HepG2 (cell line): ENCODE results near the gene UNC5CL. TPM values are rescaled to one million over a fixed set of nuclear protein-coding genes. Genes with fewer than 3 reads are reported as not detected.
A peak's percentile ranks its signal among the peaks of the same experiment; 100 is the strongest.

ENCODE experiments used
- AKNA ChIP-seq: sonication (generic); formaldehyde crosslinking; IDR thresholded peaks from 2 replicates; pipeline ENCODE4 v1.4.0; 2020; ENCODE audit warnings: missing genetic modification reagents, borderline replicate concordance
- BRF2 ChIP-seq: sonication (generic); formaldehyde crosslinking; IDR thresholded peaks from 2 replicates; pipeline ENCODE4 v1.8.1; 2022; ENCODE audit warnings: mild to moderate bottlenecking, missing genetic modification reagents
- CENPX ChIP-seq: sonication (generic); formaldehyde crosslinking; IDR thresholded peaks from 2 replicates; pipeline ENCODE4 v1.9.0; 2021; ENCODE audit warnings: mild to moderate bottlenecking, missing genetic modification reagents, moderate library complexity
- CHD2 ChIP-seq: IDR thresholded peaks from 2 replicates; pipeline ENCODE4 v1.6.1; 2011; ENCODE audit warnings: low read depth, low read length, improper control_type of control experiment
- FOSL2 ChIP-seq: sonication (generic); formaldehyde crosslinking; IDR thresholded peaks from 2 replicates; pipeline ENCODE4 v1.4.0; 2020; ENCODE audit warnings: missing genetic modification reagents
- NR2C2 ChIP-seq: sonication (generic); formaldehyde crosslinking; IDR thresholded peaks from 2 replicates; pipeline ENCODE4 v1.4.0; 2020; ENCODE audit warnings: missing genetic modification reagents, mild to moderate bottlenecking, moderate library complexity, borderline replicate concordance
- RAD21 ChIP-seq: fragments of 450-650 bp; formaldehyde crosslinking; IDR thresholded peaks from 2 replicates; pipeline ENCODE4 v1.5.0; 2020; ENCODE audit warnings: mild to moderate bottlenecking
- SKIL ChIP-seq: sonication (generic); formaldehyde crosslinking; IDR thresholded peaks from 2 replicates; pipeline ENCODE4 v1.8.0; 2022; ENCODE audit warnings: missing genetic modification reagents, mild to moderate bottlenecking, moderate library complexity, borderline replicate concordance
- SRSF4 ChIP-seq: fragments of 200-400 bp; formaldehyde crosslinking; IDR thresholded peaks from one replicate; pipeline ENCODE4 v1.6.1; 2018; ENCODE audit warnings: mild to moderate bottlenecking, low read depth, low read length, moderate library complexity; ENCODE audit not compliant: poor library complexity, severe bottlenecking
- STAG1 ChIP-seq: sonication (generic); formaldehyde crosslinking; IDR thresholded peaks from 2 replicates; pipeline ENCODE4 v1.4.0; 2020; ENCODE audit warnings: missing genetic modification reagents
- THAP11 ChIP-seq: IDR thresholded peaks from 2 replicates; pipeline ENCODE4 v1.6.1; 2016; ENCODE audit warnings: missing biosample characterization, missing genetic modification reagents
- THRA ChIP-seq: sonication (generic); formaldehyde crosslinking; IDR thresholded peaks from 2 replicates; pipeline ENCODE4 v1.4.0; 2020; ENCODE audit warnings: missing genetic modification reagents, borderline replicate concordance
- XBP1 ChIP-seq: sonication (generic); formaldehyde crosslinking; IDR thresholded peaks from 2 replicates; pipeline ENCODE4 v1.5.0; 2020; ENCODE audit warnings: missing genetic modification reagents
- ZEB1 ChIP-seq: IDR thresholded peaks from 2 replicates; pipeline ENCODE4 v1.6.1; 2012; ENCODE audit warnings: mild to moderate bottlenecking, low read depth, inconsistent platforms; ENCODE audit not compliant: insufficient replicate concordance
- ZNF225 ChIP-seq: sonication (generic); formaldehyde crosslinking; IDR thresholded peaks from 2 replicates; pipeline ENCODE4 v1.4.0; 2020; ENCODE audit warnings: mild to moderate bottlenecking, missing genetic modification reagents
- ZNF264 ChIP-seq: sonication (generic); formaldehyde crosslinking; IDR thresholded peaks from 2 replicates; pipeline ENCODE4 v1.4.0; 2020; ENCODE audit warnings: missing genetic modification reagents
- ZNF326 ChIP-seq: sonication (generic); formaldehyde crosslinking; IDR thresholded peaks from 2 replicates; pipeline ENCODE4 v1.4.0; 2020; ENCODE audit warnings: missing genetic modification reagents, borderline replicate concordance
- ZNF75D ChIP-seq: sonication (generic); formaldehyde crosslinking; IDR thresholded peaks from 2 replicates; pipeline ENCODE4 v1.8.1; 2023; ENCODE audit warnings: missing genetic modification reagents, mild to moderate bottlenecking, borderline replicate concordance
- ZSCAN20 ChIP-seq: sonication (generic); formaldehyde crosslinking; IDR thresholded peaks from 2 replicates; pipeline ENCODE4 v1.4.0; 2020; ENCODE audit warnings: missing genetic modification reagents, mild to moderate bottlenecking, borderline replicate concordance
- ZSCAN30 ChIP-seq: sonication (generic); formaldehyde crosslinking; IDR thresholded peaks from 2 replicates; pipeline ENCODE4 v1.5.0; 2020; ENCODE audit warnings: mild to moderate bottlenecking, missing genetic modification reagents
- polyA plus RNA-seq, 8 experiments: library from polyadenylated mRNA; depleted of rRNA in 3 of 8; stranded (reverse) in 7 of 8; unstranded in 1 of 8; fragments of >200 nt; fragmentation: Illumina TruSeq in 4 of 8; extraction: Trizol in 4 of 8; gene quantifications; 2 replicates each; pipeline versions ENCODE4 v1.2.1 to v1.2.3, GENCODE V29; 2011 to 2016; ENCODE audit warnings: low read depth in 4 of 8, missing spikeins in 1 of 8, mixed read lengths in 1 of 8; ENCODE audit not compliant: insufficient read depth in 1 of 8
- total RNA-seq, 5 experiments: library from RNA; depleted of rRNA; stranded (reverse); fragments of >200 nt; fragmentation: Illumina TruSeq; extraction: Trizol; gene quantifications; 2 replicates each; pipeline ENCODE4 v1.2.3, GENCODE V29; 2016; ENCODE audit warnings: low read depth in 1 of 5

UNC5CL gene
- total and polyA plus RNA-seq, 2 of the 13 experiments (the other 11 are each of a cell fraction or from before 2014, with no cell fraction given), result 2.4 to 2.5 TPM

GRCh38 chr6:41073203-41073967 lies 34.4 kb upstream of the UNC5CL start (continued):
- TF ChIP-seq ZNF264 (CRISPR knock-in tag) (peak; percentile 12; the same call in 1 of the 2 replicates), SRSF4 (peak; percentile 92), ZNF225 (CRISPR knock-in tag) (no peak; the same call in 1 of the 2 replicates), FOSL2 (CRISPR knock-in tag) (no peak; the same call in 1 of the 2 replicates), ZNF326 (CRISPR knock-in tag) (no peak), ZSCAN30 (no peak), ZSCAN20 (CRISPR knock-in tag) (0 out of 2 replicates have a peak, but pooled peaks have one; percentile 43), ZEB1 (no peak), SKIL (no peak), CHD2 (peak; percentile 54; the same call in 1 of the 2 replicates), XBP1 (peak; percentile 67; the same call in 1 of the 2 replicates), ZNF75D (CRISPR knock-in tag) (no peak), AKNA (CRISPR knock-in tag) (peak; percentile 32; the same call in 1 of the 2 replicates), THAP11 (CRISPR knock-in tag) (peak; percentile 67), CENPX (CRISPR knock-in tag) (no peak), NR2C2 (CRISPR knock-in tag) (0 out of 2 replicates have a peak, but pooled peaks have one; percentile 34), THRA (no peak), STAG1 (no peak), RAD21 (peak; percentile 82), BRF2 (CRISPR knock-in tag) (peak; percentile 35; the same call in 1 of the 2 replicates)
